H1 (cell line): ENCODE measurements around the gene TTC28. TPM values are rescaled to one million over a fixed set of nuclear protein-coding genes. Genes with fewer than 3 reads are reported as not detected.

ENCODE experiments used
- CTCF ChIA-PET: fragments of 300-600 bp; sonication (Branson Sonifier 250); formaldehyde crosslinking; loops from one replicate; lab custom pipeline; 2021; ENCODE audit not compliant: partially characterized antibody; lab: Charles Lee
- POLR2A ChIA-PET: fragments of 300-600 bp; sonication (Branson Sonifier 250); formaldehyde crosslinking; loops from one replicate; lab custom pipeline; 2021; ENCODE audit warnings: inconsistent platforms; ENCODE audit not compliant: partially characterized antibody; lab: Charles Lee
- DNase-seq, 2 experiments: peaks; one replicate each; pipeline versions ENCODE4 v3.0.0 to v3.0.0-alpha.2; 2010 to 2022; ENCODE audit warnings: low spot score in 2 of 2, low read depth in 1 of 2, mixed read lengths in 1 of 2
- FAIRE-seq: peaks from 2 replicates; lab custom pipeline; 2011; peaks lifted over from hg19 to GRCh38; lab: Jason Lieb, UNC
- H2AFZ ChIP-seq: 2 replicates; pipeline ENCODE4 v1.8.1; 2012; ENCODE audit warnings: low read length, inconsistent platforms
- H2AK5ac ChIP-seq: 2 replicates; pipeline ENCODE4 v1.6.1; 2013; ENCODE audit warnings: low read depth, low read length
- H2BK120ac ChIP-seq: replicated peaks from 2 replicates; pipeline ENCODE3; 2013; ENCODE audit warnings: low read depth, low read length, inconsistent platforms
- H2BK12ac ChIP-seq: 2 replicates; pipeline ENCODE4 v1.6.1; 2013; ENCODE audit warnings: low read depth, low read length
- H2BK15ac ChIP-seq: 2 replicates; pipeline ENCODE4 v1.6.1; 2013; ENCODE audit warnings: low read length
- H2BK20ac ChIP-seq: 2 replicates; pipeline ENCODE4 v1.6.1; 2013; ENCODE audit warnings: low read length
- H2BK5ac ChIP-seq: 2 replicates; pipeline ENCODE4 v1.6.1; 2013; ENCODE audit warnings: low read depth, low read length
- H3K14ac ChIP-seq: 2 replicates; pipeline ENCODE4 v1.6.1; 2013; ENCODE audit warnings: inconsistent platforms; ENCODE audit not compliant: insufficient read length
- H3K18ac ChIP-seq: 2 replicates; pipeline ENCODE4 v1.6.1; 2013; ENCODE audit warnings: low read length; ENCODE audit errors: extremely low read depth
- H3K23ac ChIP-seq: 2 replicates; pipeline ENCODE4 v1.6.1; 2013; ENCODE audit warnings: inconsistent platforms; ENCODE audit not compliant: insufficient read length
- H3K23me2 ChIP-seq: 2 replicates; pipeline ENCODE4 v1.6.1; 2013; ENCODE audit warnings: low read depth, low read length
- H3K27ac ChIP-seq: 2 replicates; pipeline ENCODE4 v1.6.1; 2011; ENCODE audit warnings: low read depth, low read length, inconsistent platforms
- H3K27me3 ChIP-seq, 4 experiments: replicated peaks in 1 of 4; 1 replicate in 1 of 4; 2 replicates in 3 of 4; pipeline versions ENCODE4 v1.6.1 to v1.8.1; 2011 to 2013; ENCODE audit warnings: low read length in 3 of 4, mild to moderate bottlenecking in 3 of 4, inconsistent platforms in 2 of 4, mixed read lengths in 2 of 4, moderate library complexity in 1 of 4; ENCODE audit not compliant: control insufficient read depth in 3 of 4, insufficient read depth in 3 of 4; ENCODE audit errors: extremely low read depth in 1 of 4
- H3K36me3 ChIP-seq, 4 experiments: 2 replicates each; pipeline versions ENCODE4 v1.6.1 to v1.8.1; 2011 to 2013; ENCODE audit warnings: mild to moderate bottlenecking in 4 of 4, low read length in 3 of 4, moderate library complexity in 2 of 4, control low read depth in 1 of 4, inconsistent platforms in 1 of 4; ENCODE audit not compliant: insufficient read depth in 4 of 4, control insufficient read depth in 2 of 4
- H3K4ac ChIP-seq: replicated peaks from 2 replicates; pipeline ENCODE3; 2013; ENCODE audit warnings: low read length, low read depth, mixed read lengths, inconsistent platforms; ENCODE audit not compliant: insufficient read length
- H3K4me1 ChIP-seq, 4 experiments: replicated peaks in 1 of 4; 1 replicate in 1 of 4; 2 replicates in 3 of 4; pipeline versions ENCODE4 v1.6.1 to v1.8.1; 2011 to 2013; ENCODE audit warnings: low read length in 3 of 4, inconsistent platforms in 2 of 4, mixed read lengths in 1 of 4; ENCODE audit not compliant: insufficient read depth in 4 of 4, control insufficient read depth in 3 of 4
- H3K4me2 ChIP-seq, 2 experiments: 2 replicates each; pipeline versions ENCODE4 v1.6.1 to v1.8.1; 2011 to 2013; ENCODE audit warnings: low read depth in 2 of 2, low read length in 2 of 2, control low read depth in 1 of 2, inconsistent platforms in 1 of 2, mild to moderate bottlenecking in 1 of 2; ENCODE audit not compliant: insufficient read depth in 1 of 2
- H3K4me3 ChIP-seq, 4 experiments: fragments of 200-600, 300-600 bp in 1 of 4; sonication (generic), shearing (Covaris generic), sonication (Bioruptor Twin) in 1 of 4; 2 replicates each; pipeline versions ENCODE4 v1.5.1 to v1.8.1; 2011 to 2016; ENCODE audit warnings: low read length in 4 of 4, low read depth in 3 of 4, control low read depth in 2 of 4, inconsistent platforms in 2 of 4, mild to moderate bottlenecking in 2 of 4, mixed read lengths in 1 of 4, moderate library complexity in 1 of 4; ENCODE audit not compliant: insufficient read depth in 2 of 4; ENCODE audit errors: extremely low read depth in 1 of 4
- H3K56ac ChIP-seq: replicated peaks from 2 replicates; pipeline ENCODE3; 2013; ENCODE audit warnings: low read depth, mild to moderate bottlenecking, mixed read lengths, low read length, inconsistent platforms; ENCODE audit not compliant: insufficient read length
- H3K79me1 ChIP-seq: 2 replicates; pipeline ENCODE4 v1.6.1; 2013; ENCODE audit warnings: low read depth, low read length, control low read depth
- H3K79me2 ChIP-seq, 2 experiments: 2 replicates each; pipeline versions ENCODE4 v1.6.1 to v1.8.1; 2012 to 2013; ENCODE audit warnings: low read length in 2 of 2, mild to moderate bottlenecking in 2 of 2, inconsistent platforms in 1 of 2; ENCODE audit not compliant: insufficient read depth in 2 of 2, control insufficient read depth in 1 of 2
- H3K9ac ChIP-seq, 4 experiments: replicated peaks in 1 of 4; 1 replicate in 1 of 4; 2 replicates in 3 of 4; pipeline versions ENCODE4 v1.6.1 to v1.8.1; 2011 to 2013; ENCODE audit warnings: low read depth in 3 of 4, low read length in 3 of 4, control low read depth in 2 of 4, mild to moderate bottlenecking in 2 of 4, moderate library complexity in 2 of 4, inconsistent platforms in 1 of 4; ENCODE audit errors: extremely low read depth in 1 of 4
- H3K9me3 ChIP-seq, 2 experiments: 2 replicates each; pipeline versions ENCODE4 v1.6.1 to v1.8.1; 2012 to 2013; ENCODE audit warnings: mild to moderate bottlenecking in 2 of 2, moderate library complexity in 2 of 2, control low read depth in 1 of 2, inconsistent platforms in 1 of 2, low read depth in 1 of 2, low read length in 1 of 2, mixed read lengths in 1 of 2; ENCODE audit not compliant: insufficient read depth in 2 of 2
- H4K20me1 ChIP-seq, 2 experiments: replicated peaks in 1 of 2; 2 replicates each; pipeline versions ENCODE3 to v1.8.1; 2011 to 2013; ENCODE audit warnings: inconsistent platforms in 2 of 2, low read length in 2 of 2, mild to moderate bottlenecking in 1 of 2; ENCODE audit not compliant: insufficient read depth in 2 of 2, control insufficient read depth in 1 of 2
- H4K5ac ChIP-seq: 2 replicates; pipeline ENCODE4 v1.6.1; 2013; ENCODE audit warnings: low read length, low read depth, mixed read lengths, inconsistent platforms; ENCODE audit not compliant: insufficient read length
- H4K8ac ChIP-seq: 2 replicates; pipeline ENCODE4 v1.8.0; 2013; ENCODE audit warnings: mild to moderate bottlenecking, moderate library complexity, low read length, inconsistent platforms; ENCODE audit not compliant: insufficient read depth; ENCODE audit errors: extremely low read depth
- H4K91ac ChIP-seq: replicated peaks from 2 replicates; pipeline ENCODE3; 2013; ENCODE audit warnings: low read length, mixed read lengths, inconsistent platforms; ENCODE audit not compliant: insufficient read length
- BCL11A ChIP-seq, 2 experiments: IDR thresholded peaks; one replicate each; pipeline ENCODE4 v1.6.1; 2011; ENCODE audit warnings: low read depth in 2 of 2, low read length in 2 of 2, mild to moderate bottlenecking in 2 of 2
- EGR1 ChIP-seq: IDR thresholded peaks from 2 replicates; pipeline ENCODE4 v1.6.1; 2011; ENCODE audit warnings: low read depth, low read length, borderline replicate concordance
- EZH2 ChIP-seq: fragments of 200-600 bp; sonication (generic); IDR thresholded peaks from 2 replicates; pipeline ENCODE4 v1.7.1; 2012; ENCODE audit warnings: low read depth, mild to moderate bottlenecking, moderate library complexity, low read length, inconsistent platforms; ENCODE audit not compliant: severe bottlenecking
- KDM5A ChIP-seq: fragments of 200-600 bp; IDR thresholded peaks from 2 replicates; pipeline ENCODE4 v1.7.1; 2012; ENCODE audit warnings: mild to moderate bottlenecking, low read length, inconsistent platforms, mixed read lengths
- MAFK ChIP-seq: IDR thresholded peaks from 2 replicates; pipeline ENCODE4 v1.6.1; 2012; ENCODE audit warnings: low read depth, mild to moderate bottlenecking, improper control_type of control experiment, low read length
- NRF1 ChIP-seq: IDR thresholded peaks from 2 replicates; pipeline ENCODE4 v1.6.1; 2011; ENCODE audit warnings: mild to moderate bottlenecking, low read depth, low read length, improper control_type of control experiment
- RXRA ChIP-seq: IDR thresholded peaks from 2 replicates; pipeline ENCODE4 v1.6.1; 2011; ENCODE audit warnings: low read depth, mild to moderate bottlenecking, low read length, moderate library complexity; ENCODE audit not compliant: insufficient read depth
- SIRT6 ChIP-seq: IDR thresholded peaks from one replicate; pipeline ENCODE4 v1.7.1; 2012; ENCODE audit warnings: low read length, inconsistent platforms
- WGBS, 2 experiments: shearing (Covaris generic) in 1 of 2; methylation state at CpG; one replicate each; pipeline versions ENCODE4 v1.1.6 to v1.1.7; 2013 to 2015; ENCODE audit warnings: low lambda C conversion rate in 2 of 2, mixed read lengths in 2 of 2, inconsistent platforms in 1 of 2, low coverage in 1 of 2, missing lambda C conversion rate in 1 of 2; ENCODE audit not compliant: insufficient replicate concordance in 2 of 2, insufficient coverage in 1 of 2, insufficient read length in 1 of 2; ENCODE audit errors: extremely low coverage in 1 of 2, missing lambda C conversion rate in 1 of 2; 5-methylcytosine and 5-hydroxymethylcytosine counted together
- polyA plus RNA-seq, 7 experiments: library from polyadenylated mRNA; depleted of rRNA in 3 of 7; stranded (reverse) in 5 of 7; unstranded in 2 of 7; fragments of >200 nt in 5 of 7; fragments of 200-250 nt in 2 of 7; gene quantifications; 1 replicate in 5 of 7; 2 replicates in 1 of 7; 4 replicates in 1 of 7; pipeline versions ENCODE4 v1.2.1 to v1.2.3, GENCODE V29; 2011 to 2013; ENCODE audit warnings: missing spikeins in 2 of 7, mixed read lengths in 2 of 7
- total RNA-seq: library from RNA; stranded (reverse); fragmentation: NEBNext Ultra II Directional; extraction: Animal tissue kit (Norgen Biotek cat#: 25700); gene quantifications from 2 replicates; pipeline ENCODE4 v1.2.1, GENCODE V29; 2021

The TTC28 gene
- total and polyA plus RNA-seq, 2 of the 8 experiments (the other 6 are each of a cell fraction or from before 2014, with no cell fraction given): 2.6 to 12.6 TPM

GRCh38 chr22:27961182-27961581 is 718.5 kb downstream of the TTC28 start:
- Histone ChIP-seq H3K79me2 (no peaks in the 10 kb centered on the region), H4K20me1 (no peaks in the 10 kb centered on the region), H2AK5ac (no peak overlapping the region), H3K56ac (no peak overlapping the region), H3K23ac (no peak overlapping the region), H2BK120ac (no peak overlapping the region), H3K4ac (no peak overlapping the region), H3K36me3 (no peaks in the 10 kb centered on the region), H4K91ac (no peak overlapping the region), H2BK12ac (no peak overlapping the region), H3K18ac (no peak overlapping the region), H3K14ac (no peak overlapping the region), H2BK5ac (no peak overlapping the region), H2AFZ (no peak overlapping the region), H3K27ac (no peak overlapping the region), H3K79me1 (no peaks in the 10 kb centered on the region), H4K5ac (no peak overlapping the region), H3K23me2 (no peaks in the 10 kb centered on the region), H4K8ac (no peak overlapping the region), H3K27me3 (no peaks in the 10 kb centered on the region), H3K9me3 (no peaks in the 10 kb centered on the region), H2BK15ac (no peak overlapping the region), H3K9ac (no peak overlapping the region), H2BK20ac (no peak overlapping the region), H3K4me1 (peaks cover 0 to 4% (median 0%) of the 10 kb centered on the region in 4 experiments; a peak in 2 of 7 replicates), H3K4me3 (no peak overlapping the region), H3K4me2 (no peak overlapping the region)
- no peak for FAIRE-seq
- 90% methylated on average over 4 of the region's 4 CpGs; no CpG with 5 or more reads in 1 of the 2 experiments for WGBS, 2 experiments
- ChIA-PET CTCF (no interaction called here), POLR2A (no interaction called here)
- DNase-seq: no peak
- TF ChIP-seq NRF1 (no peak), BCL11A (IDR thresholded peaks at IDR 0.05; ENCODE audit: low read depth in 2 of 2, low read length in 2 of 2) (no peak), MAFK (no peak), EGR1 (no peak), SIRT6 (no peak), RXRA (no peak), EZH2 (no peak), KDM5A (no peak)
